Testis (tissue), 3 donors: ENCODE data around the gene LRRC73. TPM values are rescaled to one million over a fixed set of nuclear protein-coding genes. Genes with fewer than 3 reads are reported as not detected.
"Not testable (repeated sequence)": the region's sequence is repeated elsewhere in the genome, so short reads cannot be mapped to it uniquely, and the experiment has no call there.

Experiments
- DNase-seq: peaks from one replicate; pipeline ENCODE4 v3.0.0-alpha.2; 2019
- H3K27ac ChIP-seq, 2 donors: fragments of 200-600 bp; sonication (generic); one replicate each; pipeline ENCODE4 v1.5.1; 2019
- H3K27me3 ChIP-seq: fragments of 200-600 bp; sonication (generic); one replicate; pipeline ENCODE4 v1.5.1; 2019
- H3K36me3 ChIP-seq: fragments of 200-600 bp; sonication (generic); one replicate; pipeline ENCODE4 v1.5.1; 2017; ENCODE audit warnings: low read depth; ENCODE audit errors: missing control alignments
- H3K4me1 ChIP-seq: fragments of 200-600 bp; sonication (generic); one replicate; pipeline ENCODE4 v1.5.1; 2019
- H3K4me3 ChIP-seq, 2 donors: fragments of 200-600 bp; sonication (generic); one replicate each; pipeline ENCODE4 v1.5.1; 2017 to 2019
- H3K9me3 ChIP-seq: fragments of 200-600 bp; sonication (generic); one replicate; pipeline ENCODE4 v1.5.1; 2017
- POLR2A ChIP-seq: fragments of 450-650 bp; IDR thresholded peaks from one replicate; pipeline ENCODE4 v1.6.1; 2017; ENCODE audit warnings: antibody characterized with exemption, mild to moderate bottlenecking, moderate library complexity
- whole genome bisulfite sequencing, 2 donors: methylation state at CpG; one replicate each; pipeline ENCODE4 v1.1.5; 2018; 5-methylcytosine and 5-hydroxymethylcytosine counted together
- intact Hi-C: fragments of 100-400 bp; cut with DNase I; formaldehyde crosslinking; loops from one replicate; pipeline ENCODE4 v1.15.1; 2023; ENCODE audit warnings: low total_unique reads
- polyA plus RNA-seq: library from polyadenylated mRNA; stranded (reverse); fragments of 350-450 nt; fragmentation: Illumina TruSeq; extraction: RNeasy Lipid Tissue Mini Kit (QIAGEN cat#74804); gene quantifications from one replicate; pipeline ENCODE4 v1.2.3, GENCODE V29; 2014; ENCODE audit warnings: low read depth, low replicate concordance; ENCODE audit not compliant: insufficient read depth
- total RNA-seq, 2 donors: library from RNA; depleted of rRNA; stranded (reverse); fragments of >200 nt; gene quantifications; one replicate each; pipeline ENCODE4 v1.2.3, GENCODE V29; 2016
- TF ChIP-seq, protein P1 (sequence below), 3 experiments: fragments of 450-650 bp in 2 of 3; fragments of 200-600 bp in 1 of 3; sonication (generic) in 1 of 3; IDR thresholded peaks; one replicate each; pipeline ENCODE4 v1.5.1; 2016 to 2019; ENCODE audit warnings: antibody characterized with exemption in 3 of 3, mild to moderate bottlenecking in 2 of 3, moderate library complexity in 1 of 3

LRRC73 gene
- total and polyA plus RNA-seq, 3 donors from 2014 or later, result 20.1 to 50.6 (median 29.3) TPM

DNA sequence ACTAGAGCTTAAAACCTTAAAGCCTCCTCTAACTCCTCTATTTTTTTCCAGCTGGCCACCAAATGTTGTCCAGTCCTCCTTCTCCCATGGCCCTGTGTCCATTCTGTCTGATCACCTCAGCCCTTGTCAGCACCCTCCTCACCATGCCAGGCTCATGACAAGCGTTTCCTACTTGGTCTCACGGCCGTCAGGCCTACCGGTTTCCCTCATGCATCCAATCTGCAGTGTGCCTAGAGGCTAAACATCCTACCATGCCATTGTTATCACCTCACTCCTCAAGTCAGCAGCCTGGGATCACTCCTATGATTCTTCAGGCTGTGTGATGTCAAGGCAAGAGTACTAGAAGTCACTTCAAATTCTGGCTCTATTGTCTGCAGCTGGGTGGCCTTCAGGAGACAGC lies 42.4 kb downstream of the LRRC73 start:
- H3K9me3 ChIP-seq, result no peaks in the 10 kb centered on the region
- no peaks in the 10 kb centered on the region for H3K36me3 ChIP-seq
- no peak for TF ChIP-seq POLR2A
- TF ChIP-seq, protein P1, sequence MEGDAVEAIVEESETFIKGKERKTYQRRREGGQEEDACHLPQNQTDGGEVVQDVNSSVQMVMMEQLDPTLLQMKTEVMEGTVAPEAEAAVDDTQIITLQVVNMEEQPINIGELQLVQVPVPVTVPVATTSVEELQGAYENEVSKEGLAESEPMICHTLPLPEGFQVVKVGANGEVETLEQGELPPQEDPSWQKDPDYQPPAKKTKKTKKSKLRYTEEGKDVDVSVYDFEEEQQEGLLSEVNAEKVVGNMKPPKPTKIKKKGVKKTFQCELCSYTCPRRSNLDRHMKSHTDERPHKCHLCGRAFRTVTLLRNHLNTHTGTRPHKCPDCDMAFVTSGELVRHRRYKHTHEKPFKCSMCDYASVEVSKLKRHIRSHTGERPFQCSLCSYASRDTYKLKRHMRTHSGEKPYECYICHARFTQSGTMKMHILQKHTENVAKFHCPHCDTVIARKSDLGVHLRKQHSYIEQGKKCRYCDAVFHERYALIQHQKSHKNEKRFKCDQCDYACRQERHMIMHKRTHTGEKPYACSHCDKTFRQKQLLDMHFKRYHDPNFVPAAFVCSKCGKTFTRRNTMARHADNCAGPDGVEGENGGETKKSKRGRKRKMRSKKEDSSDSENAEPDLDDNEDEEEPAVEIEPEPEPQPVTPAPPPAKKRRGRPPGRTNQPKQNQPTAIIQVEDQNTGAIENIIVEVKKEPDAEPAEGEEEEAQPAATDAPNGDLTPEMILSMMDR (IDR thresholded peaks at IDR 0.05), result no peak
- no peak overlapping the region for H3K4me3 ChIP-seq
- no peaks in the 10 kb centered on the region for H3K27me3 ChIP-seq
- no peak overlapping the region for H3K27ac ChIP-seq
- WGBS, 2 donors, result 85 to 93% methylated on average over 4 of the region's 4 CpGs
- DNase-seq, result no peak
- intact Hi-C loops, result no loop called here
- H3K4me1 ChIP-seq, result no peaks in the 10 kb centered on the region

DNA sequence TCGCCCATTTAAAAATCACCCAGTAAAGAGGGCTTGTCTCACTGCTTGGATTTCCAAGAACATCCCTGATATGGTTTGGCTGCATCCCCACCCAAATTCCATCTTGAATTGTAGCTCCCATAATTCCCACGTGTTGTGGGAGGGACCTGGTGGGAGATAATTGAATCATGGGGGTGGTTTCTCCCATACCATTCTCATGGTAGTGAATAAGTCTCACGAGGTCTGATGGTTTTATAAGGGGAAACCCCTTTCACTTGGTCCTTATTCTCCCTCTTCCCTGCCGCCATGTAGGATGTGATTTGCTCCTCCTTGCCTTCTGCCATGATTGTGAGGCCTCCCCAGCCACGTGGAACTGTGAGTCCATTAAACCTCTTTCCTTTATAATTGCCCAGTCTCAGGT lies 42.9 kb downstream of the LRRC73 start:
- H3K4me1 ChIP-seq, H3K9me3 ChIP-seq, intact Hi-C loops, H3K36me3 ChIP-seq, DNase-seq, H3K4me3 ChIP-seq, H3K27ac ChIP-seq, H3K27me3 ChIP-seq: not testable (repeated sequence)
- 66 to 67% methylated on average over 5 of the region's 5 CpGs for WGBS, 2 donors

DNA sequence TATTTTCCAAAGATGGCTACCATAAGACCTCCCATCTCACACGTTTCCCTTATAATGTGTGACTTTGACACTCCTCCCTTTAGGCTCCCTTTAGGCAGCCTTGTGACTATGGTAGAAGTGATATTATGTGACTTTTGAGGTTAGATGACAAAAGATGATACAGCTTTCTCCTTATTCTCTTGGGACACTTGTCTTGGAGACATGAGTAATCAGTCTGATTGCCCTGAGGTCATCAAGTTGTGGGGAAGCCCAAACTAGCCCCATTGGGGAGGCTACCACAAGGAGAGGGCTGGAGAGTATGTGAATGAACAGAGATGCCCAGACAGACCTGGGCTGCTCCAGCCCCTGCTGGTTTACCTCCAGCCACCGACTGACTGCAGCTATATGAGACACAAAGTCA lies 44.2 kb downstream of the LRRC73 start:
- H3K27ac ChIP-seq, result no peak overlapping the region
- H3K27me3 ChIP-seq, result no peaks in the 10 kb centered on the region
- no peaks in the 10 kb centered on the region for H3K4me1 ChIP-seq
- H3K9me3 ChIP-seq, result no peaks in the 10 kb centered on the region
- no peak overlapping the region for H3K4me3 ChIP-seq
- intact Hi-C loops, result no loop called here
- TF ChIP-seq POLR2A, result no peak
- TF ChIP-seq, protein P1 (IDR thresholded peaks at IDR 0.05), result no peak
- no peak for DNase-seq
- H3K36me3 ChIP-seq, result no peaks in the 10 kb centered on the region
- 70 to 78% methylated on average over 2 of the region's 2 CpGs for WGBS, 2 donors

DNA sequence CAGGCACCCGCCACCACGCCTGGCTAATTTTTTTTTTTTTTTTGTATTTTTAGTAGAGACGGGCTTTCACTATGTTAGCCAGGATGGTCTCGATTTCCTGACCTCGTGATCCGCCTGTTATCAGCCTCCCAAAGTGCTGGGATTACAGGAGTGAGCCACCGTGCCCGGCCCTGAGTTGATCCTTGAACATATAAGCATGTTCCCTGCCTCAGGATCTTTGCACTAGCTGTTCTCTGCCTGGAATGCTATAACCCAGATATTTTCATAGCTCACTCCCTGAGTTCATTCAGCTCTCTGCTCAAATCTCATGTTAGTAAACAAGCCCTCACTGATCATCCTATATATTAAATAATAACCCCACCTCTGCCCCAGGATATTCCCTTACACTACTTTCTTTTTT lies 45.8 kb downstream of the LRRC73 start:
- H3K36me3 ChIP-seq, result no peaks in the 10 kb centered on the region
- no peak overlapping the region for H3K4me3 ChIP-seq
- no peaks in the 10 kb centered on the region for H3K9me3 ChIP-seq
- no peaks in the 10 kb centered on the region for H3K27me3 ChIP-seq
- 89 to 91% methylated on average over 8 of the region's 8 CpGs for WGBS, 2 donors
- no peak for DNase-seq
- H3K27ac ChIP-seq, result no peak overlapping the region
- no peaks in the 10 kb centered on the region for H3K4me1 ChIP-seq
- TF ChIP-seq, protein P1 (IDR thresholded peaks at IDR 0.05), result no peak
- TF ChIP-seq POLR2A, result no peak
- intact Hi-C loops, result no loop called here

DNA sequence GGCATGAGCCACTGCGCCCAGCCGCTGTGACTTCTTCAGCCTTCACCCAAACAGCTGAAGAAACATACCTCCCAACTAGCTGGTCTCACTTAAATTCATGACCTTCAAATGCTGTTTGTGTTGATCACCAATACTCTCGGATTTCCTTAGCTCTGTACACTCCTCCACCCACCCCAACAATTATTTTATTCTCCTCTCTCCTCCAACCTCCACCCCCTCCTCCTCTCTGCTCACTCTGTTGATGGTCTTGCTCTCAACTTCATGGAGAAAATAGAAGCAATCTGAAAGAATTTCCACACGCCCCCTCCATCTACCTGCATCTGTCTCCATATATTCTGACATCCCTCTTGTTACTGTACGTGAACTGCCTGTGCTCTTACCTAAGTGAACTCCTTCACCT lies 48.2 kb downstream of the LRRC73 start:
- Histone ChIP-seq H3K9me3 (no peaks in the 10 kb centered on the region), H3K4me3 (no peak overlapping the region), H3K36me3 (no peaks in the 10 kb centered on the region), H3K4me1 (no peaks in the 10 kb centered on the region), H3K27me3 (no peaks in the 10 kb centered on the region), H3K27ac (no peak overlapping the region)
- DNase-seq, result no peak
- 47 to 73% methylated on average over 5 of the region's 5 CpGs for WGBS, 2 donors
- intact Hi-C loops, result no loop called here
- TF ChIP-seq POLR2A, result no peak
- TF ChIP-seq, protein P1 (IDR thresholded peaks at IDR 0.05), result no peak
